Heart right ventricle (tissue), 16 donors: ENCODE measurements around the gene TNS3. TPM values are rescaled to one million over a fixed set of nuclear protein-coding genes. Genes with fewer than 3 reads are reported as not detected.

Experiments used
- ATAC-seq, 8 donors: fragments of 200-7000 bp; cut with Tn5 transposase; one replicate each; pipeline ENCODE4 v1.9.1; 2020; ENCODE audit warnings: mild to moderate bottlenecking in 8 of 8, moderate library complexity in 8 of 8, moderate number of reproducible peaks in 1 of 8
- DNase-seq, 2 donors: peaks; one replicate each; pipeline ENCODE4 v3.0.0-alpha.2; 2020
- H3K27ac ChIP-seq, 10 donors: fragments of 200-600 bp; sonication (generic) in 2 of 10; one replicate each; pipeline versions ENCODE4 v1.5.0 to v1.8.0; 2020 to 2022; ENCODE audit warnings: mild to moderate bottlenecking in 3 of 10
- H3K27me3 ChIP-seq, 7 donors: fragments of 200-600 bp; one replicate each; pipeline ENCODE4 v1.8.0; 2021 to 2022; ENCODE audit warnings: mild to moderate bottlenecking in 2 of 7
- H3K36me3 ChIP-seq, 9 donors: fragments of 200-600 bp; sonication (generic) in 1 of 9; one replicate each; pipeline versions ENCODE4 v1.5.0 to v1.8.0; 2020 to 2022; ENCODE audit warnings: mild to moderate bottlenecking in 2 of 9
- H3K4me1 ChIP-seq, 9 donors: fragments of 200-600 bp; sonication (generic) in 1 of 9; one replicate each; pipeline versions ENCODE4 v1.5.0 to v1.8.0; 2020 to 2022; ENCODE audit warnings: mild to moderate bottlenecking in 4 of 9
- H3K4me3 ChIP-seq, 10 donors: fragments of 200-600 bp; sonication (generic) in 2 of 10; one replicate each; pipeline versions ENCODE4 v1.5.0 to v1.8.0; 2020 to 2022; ENCODE audit warnings: mild to moderate bottlenecking in 7 of 10, moderate library complexity in 2 of 10
- H3K9me3 ChIP-seq, 11 donors: fragments of 200-600 bp in 10 of 11; sonication (generic) in 2 of 11; one replicate each; pipeline versions ENCODE4 v1.5.0 to v1.8.0; 2013 to 2022; ENCODE audit warnings: mild to moderate bottlenecking in 2 of 11, control low read depth in 1 of 11, moderate library complexity in 1 of 11
- WGBS, 2 donors: extraction: QIAGEN DNeasy Blood & Tissue Kit; methylation state at CpG; one replicate each; pipeline ENCODE4 v1.1.7; 2013; ENCODE audit warnings: inconsistent platforms in 1 of 2; 5-methylcytosine and 5-hydroxymethylcytosine counted together
- intact Hi-C, 10 donors: fragments of 100-400 bp; cut with DNase I; formaldehyde crosslinking; loops; one replicate each; pipeline versions ENCODE4 v1.11.1 to v1.14.2; 2022
- polyA plus RNA-seq, 2 donors: library from polyadenylated mRNA; stranded (reverse); fragments of 200-250 nt; gene quantifications; one replicate each; pipeline ENCODE4 v1.2.3, GENCODE V29; 2013
- total RNA-seq, 10 donors: library from RNA; stranded (reverse); fragmentation: NEBNext Ultra II Directional in 3 of 10; extraction: Animal tissue kit (Norgen Biotek cat#: 25700) in 3 of 10; gene quantifications; one replicate each; pipeline versions ENCODE4 v1.2.1 to v1.2.4, GENCODE V29; 2021 to 2023
- TF ChIP-seq, protein P1 (sequence below), 9 donors: fragments of 200-600 bp; sonication (generic) in 2 of 9; IDR thresholded peaks; one replicate each; pipeline versions ENCODE4 v1.5.0 to v1.8.0; 2021 to 2022; ENCODE audit warnings: antibody characterized with exemption in 9 of 9, mild to moderate bottlenecking in 5 of 9, moderate library complexity in 1 of 9
- donor health status: Arrhythmogenic right ventricular cardiomyopathy.
- donor health status: ischemic (EF 13 %, LVEDD 7.1; RV severe dilation, severe dysfunction).
- donor health status: healthy with polysubstance abuse.
- donor health status: DM: no; HTN: yes; CAD: no.
- donor health status: DM: no; HTN: no; CAD: no.
- donor health status: ischemic (EF 25% LVEDD 6.9; RV normal size, moderate dysfunction).
- donor health status: ischemic (EF 25% LVEDD 5.7; RV mildly dilated, moderate dysfunction).
- donor health status: healthy.
- donor health status: DM: yes; HTN: yes; CAD: no.
- donor health status: Ischemic cardiomyopathy.
- donor health status: ischemic (EF 35%, LVEDD 5.7; RV mildly dilated, moderate dysfunction).
- donor health status: nonischemic (EF 11% LVEDD 7.7; RV severe dilation, severe dysfunction).
- donor health status: DM: yes; HTN: yes; CAD: no.
- donor health status: PGD.
- donor health status: ischemic (EF 29% LVEDD 5.4; RV normal size, mild dysfunction).
- donor health status: nonischemic (EF 23%, LVEDD 6.1; RV moderate dilation, normal function).

TNS3 gene
- total and polyA plus RNA-seq, 12 donors = 6.7 to 74.2 (median 34.0) TPM

DNA sequence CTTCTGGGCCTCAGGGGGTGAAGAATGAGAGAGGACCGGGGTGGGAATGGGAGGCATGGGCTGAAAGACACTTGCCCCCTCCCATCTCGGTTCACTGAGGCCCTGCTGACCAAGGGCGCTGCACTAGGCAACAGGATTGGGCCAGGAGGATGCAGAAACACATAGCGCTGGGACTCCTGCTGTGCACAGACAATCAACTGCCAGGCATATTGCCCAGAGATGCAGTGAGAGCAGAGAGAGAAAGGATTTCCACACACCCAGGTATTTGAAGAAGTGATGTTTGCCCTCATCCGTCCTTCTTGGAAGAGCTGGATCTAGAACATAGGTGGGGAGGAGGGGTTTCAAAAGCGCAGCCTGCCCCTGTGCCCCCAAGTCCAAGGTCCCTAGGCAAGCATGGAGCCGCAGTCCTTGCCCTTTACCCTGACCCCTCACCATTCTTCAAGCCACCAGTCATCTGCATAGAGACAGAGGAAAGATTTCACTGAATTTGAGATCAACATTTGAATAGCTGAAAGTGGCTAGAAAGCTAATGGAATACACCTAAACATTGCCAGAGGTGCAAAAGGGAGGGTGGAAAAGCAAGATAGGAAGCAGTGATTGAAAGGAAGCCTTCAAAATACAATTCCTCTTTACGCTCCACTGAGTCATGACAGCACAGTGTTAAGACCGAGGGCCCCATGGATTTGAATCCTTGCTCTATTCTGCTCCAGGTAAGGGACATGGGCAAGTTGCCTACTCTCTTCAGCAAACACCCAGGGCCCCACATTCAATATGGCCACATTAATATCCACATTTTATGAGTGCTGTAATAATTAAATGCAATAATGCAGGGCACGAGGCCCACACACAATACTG lies 44.2 kb upstream of the TNS3 start:
- no peaks in the 10 kb centered on the region for H3K9me3 ChIP-seq
- DNase-seq (no peak), ATAC-seq (no peak)
- 95 to 97% methylated on average over 10 of the region's 10 CpGs for WGBS, 2 donors
- H3K27me3 ChIP-seq = no peaks in the 10 kb centered on the region
- H3K36me3 ChIP-seq = no peaks in the 10 kb centered on the region
- no peak overlapping the region for H3K4me3 ChIP-seq
- H3K4me1 ChIP-seq = peaks cover 0 to 29% (median 19%) of the 10 kb centered on the region in 9 donors
- TF ChIP-seq, protein P1, sequence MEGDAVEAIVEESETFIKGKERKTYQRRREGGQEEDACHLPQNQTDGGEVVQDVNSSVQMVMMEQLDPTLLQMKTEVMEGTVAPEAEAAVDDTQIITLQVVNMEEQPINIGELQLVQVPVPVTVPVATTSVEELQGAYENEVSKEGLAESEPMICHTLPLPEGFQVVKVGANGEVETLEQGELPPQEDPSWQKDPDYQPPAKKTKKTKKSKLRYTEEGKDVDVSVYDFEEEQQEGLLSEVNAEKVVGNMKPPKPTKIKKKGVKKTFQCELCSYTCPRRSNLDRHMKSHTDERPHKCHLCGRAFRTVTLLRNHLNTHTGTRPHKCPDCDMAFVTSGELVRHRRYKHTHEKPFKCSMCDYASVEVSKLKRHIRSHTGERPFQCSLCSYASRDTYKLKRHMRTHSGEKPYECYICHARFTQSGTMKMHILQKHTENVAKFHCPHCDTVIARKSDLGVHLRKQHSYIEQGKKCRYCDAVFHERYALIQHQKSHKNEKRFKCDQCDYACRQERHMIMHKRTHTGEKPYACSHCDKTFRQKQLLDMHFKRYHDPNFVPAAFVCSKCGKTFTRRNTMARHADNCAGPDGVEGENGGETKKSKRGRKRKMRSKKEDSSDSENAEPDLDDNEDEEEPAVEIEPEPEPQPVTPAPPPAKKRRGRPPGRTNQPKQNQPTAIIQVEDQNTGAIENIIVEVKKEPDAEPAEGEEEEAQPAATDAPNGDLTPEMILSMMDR (IDR thresholded peaks at IDR 0.05) = no peak
- H3K27ac ChIP-seq = no peak overlapping the region
- intact Hi-C loops = loop anchor here in 1 of 10 donors (1.0 kb wide), 1 partner anchor 77 kb away; no protein-coding TSS in a partner anchor

DNA sequence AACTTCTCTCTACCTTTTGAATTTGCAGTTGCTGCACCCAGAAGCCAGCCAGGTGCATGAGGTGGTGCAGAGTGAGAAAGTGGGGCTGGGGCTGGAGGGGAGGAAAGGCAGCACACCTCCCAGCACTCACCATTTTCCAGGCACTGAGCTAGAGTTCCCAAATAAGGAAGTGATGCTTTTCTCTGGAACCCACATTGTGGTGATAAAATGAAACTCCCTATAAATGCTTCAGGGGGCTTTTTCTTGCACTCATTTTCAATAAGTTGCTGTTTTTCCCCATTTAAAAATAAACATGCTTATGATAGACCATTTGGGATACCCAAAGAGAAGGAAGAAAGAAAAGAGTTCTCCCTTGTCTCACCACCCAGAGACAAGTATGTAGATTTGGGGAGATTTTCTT lies 42.8 kb upstream of the TNS3 start:
- H3K36me3 ChIP-seq = no peaks in the 10 kb centered on the region
- no peak for DNase-seq
- intact Hi-C loops = loop anchor here in 1 of 10 donors (1.0 kb wide), 1 partner anchor 79 kb away; no protein-coding TSS in a partner anchor
- TF ChIP-seq, protein P1 (IDR thresholded peaks at IDR 0.05) = no peak
- no peaks in the 10 kb centered on the region for H3K27me3 ChIP-seq
- H3K27ac ChIP-seq = no peak overlapping the region
- no peak overlapping the region for H3K4me3 ChIP-seq
- peaks cover 0 to 33% (median 19%) of the 10 kb centered on the region in 9 donors for H3K4me1 ChIP-seq
- ATAC-seq = no peak
- no peaks in the 10 kb centered on the region for H3K9me3 ChIP-seq

DNA sequence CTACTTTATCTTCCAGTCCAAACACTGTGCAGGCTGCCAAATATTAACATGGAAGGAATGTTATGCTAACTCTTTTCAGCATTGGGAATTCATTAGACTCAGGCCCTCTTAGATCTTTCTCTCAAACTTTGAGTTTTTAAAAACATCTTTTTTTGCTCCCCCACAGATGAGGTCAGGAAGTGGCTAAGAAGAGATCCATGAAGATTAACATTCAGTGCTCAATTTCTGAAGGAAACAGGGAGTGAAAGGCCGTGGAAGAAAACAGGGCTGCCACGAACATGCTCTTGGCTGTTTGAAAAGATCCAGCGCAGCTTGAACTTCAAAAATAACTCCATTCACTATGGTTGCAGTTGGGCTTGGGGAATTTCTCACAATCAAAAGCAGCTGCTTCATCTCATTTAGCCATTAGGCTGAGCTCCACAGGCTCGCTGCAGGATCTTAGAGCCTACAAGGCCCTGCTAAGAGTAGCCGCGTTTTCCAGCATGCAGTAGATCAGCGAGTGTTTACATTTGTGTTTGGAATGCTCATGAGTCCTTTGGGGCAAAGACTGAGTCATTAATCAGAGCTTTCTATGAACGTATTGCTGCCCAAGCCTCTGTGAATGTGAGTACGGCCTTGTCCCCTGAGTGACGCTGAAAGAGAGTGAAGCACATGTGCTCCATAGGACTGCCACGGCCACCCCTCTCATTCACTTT lies 41.2 kb upstream of the TNS3 start:
- TF ChIP-seq, protein P1 (IDR thresholded peaks at IDR 0.05) = no peak
- intact Hi-C loops = no loop called here
- Histone ChIP-seq H3K9me3 (no peaks in the 10 kb centered on the region), H3K36me3 (no peaks in the 10 kb centered on the region), H3K27me3 (no peaks in the 10 kb centered on the region), H3K27ac (peak overlapping the region in 9 of 10 donors; percentile 25 to 86 (median 66)), H3K4me3 (no peak overlapping the region), H3K4me1 (peaks cover 0 to 33% (median 19%) of the 10 kb centered on the region in 9 donors)
- ATAC-seq (peak; percentile 50 to 89 (median 74)), DNase-seq (peak in 1 of 2 donors; percentile 51)
- 44 to 49% methylated on average over 11 of the region's 11 CpGs for WGBS, 2 donors

DNA sequence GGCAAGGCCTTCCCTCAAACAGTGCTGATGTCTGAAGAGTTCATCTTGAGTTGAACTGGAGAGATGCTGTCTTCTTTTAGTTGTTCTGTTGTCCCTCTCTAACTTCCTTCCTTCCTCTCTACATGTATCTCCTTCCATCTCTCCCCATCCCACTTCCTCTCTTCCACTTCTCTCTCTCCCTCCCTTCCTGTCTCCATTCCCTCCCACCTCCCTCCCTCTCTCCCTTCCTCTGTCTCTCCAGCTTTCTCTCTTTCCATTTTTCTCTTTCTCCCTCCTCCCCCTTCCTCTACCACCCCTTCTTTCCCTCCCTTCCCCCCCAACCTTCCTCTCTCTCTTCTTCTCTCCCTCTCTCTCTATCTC lies 40.7 kb upstream of the TNS3 start:
- ATAC-seq = peak in 6 of 8 donors; percentile 13 to 63 (median 23)
- DNase-seq = no peak

More for the DNA sequence above, 40.7 kb upstream of the TNS3 start:
- intact Hi-C loops = no loop called here
- TF ChIP-seq, protein P1 (IDR thresholded peaks at IDR 0.05) = no peak
- Histone ChIP-seq H3K4me3 (no peak overlapping the region), H3K27me3 (no peaks in the 10 kb centered on the region), H3K4me1 (peaks cover 0 to 33% (median 19%) of the 10 kb centered on the region in 9 donors), H3K27ac (peak overlapping the region in 9 of 10 donors; percentile 34 to 86 (median 66)), H3K9me3 (no peaks in the 10 kb centered on the region), H3K36me3 (no peaks in the 10 kb centered on the region)
